ENCODE data around the gene LPCAT1.
"Not testable (repeated sequence)": the region's sequence is repeated elsewhere in the genome, so short reads cannot be mapped to it uniquely, and the experiment has no call there.

The LPCAT1 gene

GRCh38 chr5:1481266-1481958, 42.3 kb downstream of the LPCAT1 start:
- in situ Hi-C loops (cut with MboI; ENCODE audit: low sequenced_read_pairs), result no loop called here

DNA sequence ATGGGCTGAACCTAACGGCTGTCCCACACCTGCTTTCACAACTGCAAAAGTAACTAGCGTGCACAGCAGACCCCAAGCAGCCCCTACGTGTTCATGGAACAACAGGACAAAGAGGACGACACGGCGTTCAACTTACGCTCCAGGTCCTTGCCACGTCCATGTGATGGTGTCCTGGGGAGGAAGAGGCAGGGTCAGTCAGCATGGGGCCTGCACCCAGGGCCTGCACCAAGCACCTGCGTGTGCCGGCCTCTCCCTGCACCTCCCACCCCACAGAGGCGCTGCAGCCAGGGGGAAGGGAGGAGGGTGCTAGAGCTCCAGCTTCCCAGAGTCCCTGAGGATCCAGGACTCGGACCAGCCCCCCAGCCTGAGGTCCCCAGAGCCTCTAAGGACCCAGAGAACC, 43.0 kb downstream of the LPCAT1 start:
- in situ Hi-C loops (cut with MboI; ENCODE audit: low sequenced_read_pairs), result no loop called here

DNA sequence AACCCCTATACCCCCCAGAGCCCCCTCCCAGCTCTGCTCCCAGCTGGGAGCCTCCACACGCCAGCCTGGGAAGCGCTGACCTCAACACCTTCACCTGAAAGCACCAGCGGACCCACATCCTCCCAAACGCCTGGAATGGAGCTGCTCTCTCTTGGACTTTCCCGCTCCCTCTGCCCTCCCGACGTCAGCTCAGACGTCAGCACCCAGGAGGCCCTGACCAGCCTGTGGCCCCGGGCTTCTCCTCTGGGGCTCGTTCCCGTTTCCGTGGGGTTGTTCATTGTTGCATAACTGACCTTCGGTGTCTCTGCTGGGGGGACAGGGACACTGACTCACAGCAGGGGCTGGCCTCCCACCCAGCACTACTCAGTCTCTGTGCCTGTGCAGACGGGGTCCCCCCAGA, 43.5 kb downstream of the LPCAT1 start:
- in situ Hi-C loops (cut with MboI; ENCODE audit: low sequenced_read_pairs), result no loop called here

DNA sequence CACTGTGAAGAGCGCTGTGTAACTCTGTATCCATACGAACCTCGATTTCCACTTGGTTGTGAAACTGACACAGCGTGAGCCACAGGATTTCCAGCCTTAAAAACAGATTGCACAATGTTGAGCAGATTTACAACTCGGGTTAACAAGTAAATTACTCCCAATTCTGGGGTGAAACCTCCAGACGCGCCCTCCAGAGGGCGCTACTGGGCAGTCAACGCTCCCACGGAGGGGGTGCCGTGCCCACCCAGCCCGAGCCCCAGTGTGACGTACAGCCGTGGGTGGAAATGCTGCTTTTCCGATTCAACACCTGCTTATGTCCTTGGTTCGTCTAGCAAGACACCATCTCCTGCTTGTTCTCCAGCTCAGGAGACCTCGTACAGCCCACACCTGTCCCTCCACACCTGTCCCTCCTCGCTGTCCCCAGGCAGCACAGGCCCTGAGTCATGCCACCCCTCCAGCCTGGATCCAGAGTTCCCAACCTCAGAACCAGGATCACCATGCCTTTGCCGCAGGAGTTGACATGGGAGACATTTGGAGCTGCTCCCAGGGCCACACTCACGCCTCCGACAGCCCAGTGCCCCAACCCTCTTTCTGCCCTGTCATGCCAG, 44.1 kb downstream of the LPCAT1 start:
- in situ Hi-C loops (cut with MboI; ENCODE audit: low sequenced_read_pairs), result no loop called here

DNA sequence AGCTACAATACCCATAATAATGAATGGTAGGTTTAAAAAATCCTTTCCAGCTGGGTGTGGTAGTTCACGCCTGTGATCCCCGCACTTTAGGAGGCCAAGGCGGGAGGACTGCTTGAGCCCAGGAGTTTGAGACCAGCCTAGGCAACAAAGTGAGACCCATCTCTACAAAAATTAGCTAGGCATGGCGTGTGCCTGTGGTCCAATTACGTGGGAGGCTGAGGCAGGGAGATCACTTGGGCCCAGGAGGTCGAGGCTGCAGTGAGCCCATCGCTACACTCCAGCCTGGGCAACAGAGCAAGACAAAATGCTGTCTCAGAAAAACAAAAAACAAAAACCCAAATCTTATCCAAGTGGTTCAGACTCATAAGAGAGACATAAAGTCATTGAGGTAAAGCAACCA, 44.7 kb downstream of the LPCAT1 start:
- in situ Hi-C loops (cut with MboI; ENCODE audit: low sequenced_read_pairs), result no loop called here

DNA sequence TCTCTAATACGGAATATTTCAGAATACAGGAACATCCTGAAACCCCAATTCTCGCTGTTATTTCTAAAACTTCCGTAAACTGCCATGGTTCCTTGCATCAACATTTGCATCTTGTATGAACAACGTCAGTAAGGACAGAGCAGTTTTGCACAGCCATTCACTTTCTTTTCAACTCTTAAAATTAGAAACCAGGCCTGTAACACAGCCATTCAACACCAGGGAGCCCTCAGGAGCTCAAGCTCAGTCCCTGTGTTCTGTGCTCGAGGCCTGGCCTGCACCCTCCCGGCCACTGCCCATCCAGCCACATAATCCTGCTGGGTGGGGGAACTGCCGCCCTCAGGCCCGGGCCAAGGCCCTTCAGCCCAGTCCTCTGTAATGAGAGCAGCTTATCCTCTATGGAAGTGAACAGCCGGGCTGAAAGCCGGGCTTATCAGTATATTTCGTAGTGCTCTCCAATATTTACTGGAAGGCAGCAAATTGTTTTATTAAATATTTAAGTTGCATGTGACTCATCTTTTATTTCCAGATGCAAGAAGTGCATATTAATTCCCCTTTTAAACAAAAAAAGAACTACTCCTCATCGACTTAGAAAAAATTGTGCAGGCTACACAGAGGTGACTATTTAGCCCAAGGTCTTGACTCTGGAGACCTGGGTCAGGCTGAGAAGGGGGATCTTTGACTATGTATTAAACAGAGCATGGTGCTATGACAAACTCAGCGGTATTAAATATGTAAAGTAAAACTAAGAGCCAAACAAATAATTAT, 45.3 kb downstream of the LPCAT1 start:
- in situ Hi-C loops (cut with MboI; ENCODE audit: low sequenced_read_pairs), result no loop called here

GRCh38 chr5:1477341-1477740, 46.4 kb downstream of the LPCAT1 start:
- in situ Hi-C loops (cut with MboI; ENCODE audit: low sequenced_read_pairs), result no loop called here

DNA sequence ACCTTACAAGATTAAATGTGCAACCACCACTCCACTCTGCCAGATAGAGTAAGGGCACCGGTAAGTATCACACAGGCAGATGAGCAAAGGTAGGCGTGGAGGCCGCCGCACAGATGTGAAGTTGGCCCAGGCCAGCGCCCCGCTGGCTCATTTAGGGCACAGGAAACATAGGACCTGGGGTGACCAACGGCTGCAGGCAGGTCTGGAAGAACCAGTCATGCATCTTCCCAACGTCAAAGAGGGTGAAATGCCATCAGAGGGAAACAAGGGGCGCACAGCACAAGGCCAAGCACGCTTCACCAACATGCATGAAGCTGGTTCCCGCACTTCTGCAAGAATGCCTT, 46.8 kb downstream of the LPCAT1 start:
- in situ Hi-C loops (cut with MboI; ENCODE audit: low sequenced_read_pairs), result no loop called here

DNA sequence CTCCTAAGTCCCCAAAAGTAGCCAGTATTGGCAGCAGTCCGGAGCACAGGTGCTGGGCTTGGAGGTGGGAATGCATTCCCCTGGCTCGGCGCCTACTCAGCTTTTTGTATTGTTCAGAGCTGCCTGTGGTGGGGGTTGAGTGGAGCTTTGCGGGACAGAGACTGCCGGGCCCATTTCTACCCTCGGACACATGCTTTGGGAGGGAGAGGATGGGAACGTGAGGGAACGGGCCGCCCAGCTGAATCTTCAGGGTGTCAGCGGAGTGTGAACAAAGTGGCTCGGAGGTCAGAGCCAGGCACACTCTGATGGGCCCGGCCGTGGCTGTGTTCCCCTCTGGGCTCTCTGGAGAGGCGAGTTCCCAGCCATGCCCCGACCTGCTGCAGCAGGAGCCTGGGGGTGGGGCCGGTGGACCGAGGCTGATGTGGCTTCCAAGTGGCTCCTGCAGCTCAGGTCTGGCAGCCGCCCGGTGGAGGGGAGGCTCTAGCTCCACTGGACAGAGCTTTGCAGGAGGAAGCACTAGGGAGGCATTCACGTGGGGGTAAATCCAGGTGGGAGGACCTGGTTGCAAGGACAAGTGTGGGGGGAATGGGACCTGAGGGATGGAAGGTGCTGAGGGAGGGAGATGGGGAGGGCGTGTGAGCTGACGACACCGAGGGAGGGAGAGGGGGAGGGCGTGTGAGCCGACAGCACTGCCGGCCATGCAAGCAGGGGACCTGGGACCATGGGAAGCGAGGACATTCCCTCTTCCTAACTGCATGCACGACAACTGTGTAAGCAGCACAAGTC, 47.4 kb downstream of the LPCAT1 start:
- in situ Hi-C loops (cut with MboI; ENCODE audit: low sequenced_read_pairs), result no loop called here

GRCh38 chr5:1475544-1475900, 48.2 kb downstream of the LPCAT1 start:
- in situ Hi-C loops (cut with MboI; ENCODE audit: low sequenced_read_pairs), result not testable (repeated sequence)

GRCh38 chr5:1474866-1475543, 48.8 kb downstream of the LPCAT1 start:
- in situ Hi-C loops (cut with MboI; ENCODE audit: low sequenced_read_pairs), result no loop called here

- in situ Hi-C loops (cut with MboI; ENCODE audit: low sequenced_read_pairs), result no loop called here
Observed at GRCh38 chr5:1474183-1474839, 49.4 kb downstream of the LPCAT1 start.

DNA sequence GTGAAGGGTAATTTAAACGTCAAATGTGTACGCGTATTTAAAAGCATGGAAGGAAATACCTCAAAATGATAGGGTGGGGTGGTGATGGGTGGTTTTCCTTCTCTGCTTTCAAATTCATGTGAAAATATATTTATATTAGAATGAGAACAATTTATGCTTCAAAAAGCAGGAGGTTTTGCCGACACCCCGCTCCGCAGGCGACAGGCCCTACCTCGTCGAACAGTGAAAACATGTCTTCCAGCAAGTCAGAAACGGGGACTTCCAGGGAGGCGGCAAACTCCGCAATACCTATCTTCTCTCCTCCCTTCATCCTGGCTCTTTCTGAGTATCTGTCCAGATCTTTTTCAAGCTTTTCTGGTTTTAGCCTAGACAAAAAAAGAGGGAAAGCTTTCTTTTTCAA, 50.0 kb downstream of the LPCAT1 start:
- in situ Hi-C loops (cut with MboI; ENCODE audit: low sequenced_read_pairs), result no loop called here

DNA sequence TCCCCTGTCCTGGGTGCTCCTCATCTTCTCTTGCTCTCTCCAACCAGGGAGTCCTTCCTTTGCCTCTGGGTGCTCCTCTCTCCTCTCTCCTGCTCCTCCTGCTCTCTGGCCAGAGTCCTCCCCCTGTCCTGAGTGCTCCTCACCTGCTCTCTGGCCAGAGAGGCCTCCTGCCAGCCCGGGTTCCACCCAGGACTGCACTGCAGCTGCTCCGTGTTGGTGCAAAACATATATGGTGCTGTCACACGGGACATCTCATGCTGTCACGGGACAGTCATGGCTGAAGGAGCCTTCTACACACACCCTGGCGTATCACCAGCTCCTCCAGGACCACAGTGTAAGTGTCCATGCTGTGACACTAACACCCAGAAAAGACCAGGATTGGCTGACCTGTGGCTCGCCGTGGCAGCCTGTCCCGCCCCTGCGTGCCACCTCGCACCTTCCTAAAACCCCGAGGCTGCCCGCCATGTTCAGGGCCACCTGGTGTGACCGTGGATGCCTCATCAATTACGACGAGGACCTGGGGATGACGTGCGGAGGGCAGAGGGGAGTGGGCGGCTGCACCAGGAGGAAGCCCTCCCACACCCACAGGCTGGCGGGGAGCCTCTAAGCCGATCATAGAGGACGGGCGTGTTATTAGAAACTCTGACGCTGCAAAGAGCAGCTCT, 50.7 kb downstream of the LPCAT1 start:
- in situ Hi-C loops (cut with MboI; ENCODE audit: low sequenced_read_pairs), result no loop called here

- in situ Hi-C loops (cut with MboI; ENCODE audit: low sequenced_read_pairs), result no loop called here
Observed at GRCh38 chr5:1471997-1472963, 51.5 kb downstream of the LPCAT1 start.

DNA sequence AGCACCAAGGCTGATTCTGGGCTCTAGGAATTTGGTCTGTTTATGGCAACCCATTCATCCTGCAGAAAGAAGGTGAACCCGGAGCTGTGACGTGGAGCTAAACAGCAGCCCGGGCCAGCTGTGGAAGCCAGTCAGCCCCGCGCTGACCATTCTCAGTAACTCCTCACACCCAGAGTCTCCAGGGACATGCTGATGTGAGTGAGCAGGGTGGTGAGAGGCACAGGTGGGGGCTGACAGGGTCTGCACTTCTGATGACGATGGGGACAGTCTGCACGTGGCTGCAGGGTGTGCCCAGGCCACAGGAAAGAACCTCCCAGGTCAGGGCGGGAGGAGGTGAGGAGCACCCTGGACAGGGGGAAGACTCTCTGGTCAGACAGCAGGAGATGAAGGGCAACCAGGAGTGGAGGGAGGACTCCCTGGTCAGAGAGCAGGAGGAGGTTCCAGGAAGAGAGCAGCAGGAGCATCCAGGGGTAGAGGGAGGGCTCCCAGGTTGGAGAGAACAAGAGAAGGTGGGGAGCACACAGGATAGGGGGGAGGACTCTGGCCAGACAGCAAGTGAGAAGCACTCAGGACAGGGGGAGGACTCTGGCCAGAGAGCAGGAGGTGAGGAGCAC, 52.4 kb downstream of the LPCAT1 start:
- in situ Hi-C loops (cut with MboI; ENCODE audit: low sequenced_read_pairs), result no loop called here

DNA sequence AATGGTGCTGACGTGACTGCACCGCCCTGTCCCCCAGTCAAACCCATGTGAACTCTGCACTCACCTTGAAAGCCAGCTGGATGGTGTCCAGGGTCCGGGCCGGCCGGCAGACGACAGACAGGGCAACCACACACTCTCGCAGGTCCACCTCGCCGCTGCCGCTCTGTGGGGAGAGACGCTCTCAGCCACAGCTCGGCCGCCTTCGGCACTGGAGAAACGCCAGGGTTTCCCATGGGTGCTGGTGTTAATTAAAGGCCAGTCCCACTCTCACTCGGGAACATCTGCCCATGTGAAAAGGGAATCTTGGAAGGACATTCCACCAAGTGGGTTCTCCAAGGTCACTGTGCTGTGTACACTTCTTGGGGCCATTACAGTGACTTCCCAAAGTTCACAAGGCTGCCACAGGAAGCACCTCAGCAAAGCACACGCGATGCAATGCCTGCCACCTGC, 53.0 kb downstream of the LPCAT1 start:
- in situ Hi-C loops (cut with MboI; ENCODE audit: low sequenced_read_pairs), result no loop called here
